HG02610 (cell line): ENCODE data around the gene RBM19.

Experiments
- ATAC-seq: cut with Tn5 transposase; IDR thresholded peaks from one replicate; pipeline ENCODE4 v1.9.1; 2021; ENCODE audit warnings: mild to moderate bottlenecking, moderate library complexity; ENCODE audit not compliant: unreplicated experiment

The RBM19 gene

DNA sequence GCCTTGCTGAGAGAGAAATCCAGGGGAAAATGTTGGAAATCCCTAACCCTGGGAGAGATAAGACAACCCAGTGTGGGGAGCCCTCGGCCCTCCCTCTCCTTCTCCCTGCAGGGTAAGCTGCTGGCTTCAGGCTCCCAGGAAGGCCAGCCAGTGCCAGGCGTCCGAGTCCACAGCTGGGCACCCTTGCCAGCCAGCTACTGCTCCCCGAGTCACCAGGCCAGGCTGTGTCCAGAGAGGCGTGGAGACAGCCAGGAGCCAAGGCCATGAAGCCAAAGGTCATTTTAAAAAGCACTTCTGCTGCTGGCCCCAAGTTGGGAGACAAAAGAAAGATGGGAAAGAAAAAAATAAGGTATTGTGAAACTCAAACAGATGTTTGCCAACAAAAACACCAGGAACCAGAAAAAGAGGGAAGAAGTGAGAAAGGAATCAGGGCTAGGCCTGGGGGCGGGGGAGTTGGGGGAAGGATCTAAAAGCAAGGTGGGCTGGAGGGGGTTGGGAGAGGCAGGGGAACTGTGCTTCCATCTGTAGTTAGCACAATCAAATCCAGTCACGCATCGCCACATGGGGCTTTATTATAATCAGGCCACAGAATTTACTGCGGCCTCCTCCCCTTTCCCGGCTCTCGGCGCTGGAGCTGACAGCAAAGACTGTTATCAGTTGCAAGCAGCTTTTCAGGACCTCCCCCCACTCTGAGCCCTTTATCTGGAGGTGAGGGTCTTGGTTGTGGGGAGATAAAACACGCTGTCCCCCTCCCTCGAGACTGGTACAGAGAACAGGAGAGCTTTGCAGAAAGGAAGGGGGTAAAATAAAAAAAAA, 33.5 kb downstream of the RBM19 start:
- ATAC-seq, result no peak

DNA sequence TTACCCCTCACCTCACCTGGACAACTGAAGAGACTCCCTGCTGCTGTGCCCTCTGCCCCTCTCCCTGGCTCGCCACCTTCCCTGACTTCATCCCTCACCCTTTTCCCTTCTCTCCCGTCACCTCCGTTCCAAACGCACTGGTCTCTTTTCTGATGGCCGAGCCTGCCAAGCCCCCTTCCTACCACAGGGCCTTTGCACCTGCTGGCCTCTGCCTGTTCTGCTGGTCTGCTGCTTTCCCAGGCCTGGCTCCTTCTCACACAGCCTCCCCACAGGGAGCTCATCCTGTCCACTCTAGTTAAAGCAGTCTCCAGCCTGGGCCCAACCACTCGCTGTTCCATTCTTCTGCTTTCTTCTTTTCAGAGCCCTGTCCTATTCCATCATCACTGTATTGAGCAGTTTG, 34.6 kb downstream of the RBM19 start:
- ATAC-seq, result no peak

DNA sequence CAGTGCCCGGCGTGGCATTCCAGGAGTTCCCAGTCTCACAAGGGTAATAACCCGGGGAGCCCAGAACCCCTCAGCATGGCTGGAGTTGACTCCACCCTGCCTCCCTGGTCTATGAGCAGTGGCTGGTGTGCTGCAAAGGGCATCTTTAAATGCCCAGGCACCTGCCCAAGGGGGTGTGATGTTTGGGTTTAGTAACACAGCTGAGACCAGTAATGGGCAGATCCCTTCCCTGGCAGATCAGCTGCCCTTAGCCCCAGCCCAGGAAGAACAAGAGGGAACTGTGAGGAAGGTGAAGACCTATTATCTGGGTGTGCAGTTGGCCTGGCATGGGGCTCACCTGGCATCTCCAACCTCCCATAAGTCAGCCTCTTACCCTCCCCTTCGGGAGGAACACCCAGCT, 35.9 kb downstream of the RBM19 start:
- ATAC-seq, result no peak

DNA sequence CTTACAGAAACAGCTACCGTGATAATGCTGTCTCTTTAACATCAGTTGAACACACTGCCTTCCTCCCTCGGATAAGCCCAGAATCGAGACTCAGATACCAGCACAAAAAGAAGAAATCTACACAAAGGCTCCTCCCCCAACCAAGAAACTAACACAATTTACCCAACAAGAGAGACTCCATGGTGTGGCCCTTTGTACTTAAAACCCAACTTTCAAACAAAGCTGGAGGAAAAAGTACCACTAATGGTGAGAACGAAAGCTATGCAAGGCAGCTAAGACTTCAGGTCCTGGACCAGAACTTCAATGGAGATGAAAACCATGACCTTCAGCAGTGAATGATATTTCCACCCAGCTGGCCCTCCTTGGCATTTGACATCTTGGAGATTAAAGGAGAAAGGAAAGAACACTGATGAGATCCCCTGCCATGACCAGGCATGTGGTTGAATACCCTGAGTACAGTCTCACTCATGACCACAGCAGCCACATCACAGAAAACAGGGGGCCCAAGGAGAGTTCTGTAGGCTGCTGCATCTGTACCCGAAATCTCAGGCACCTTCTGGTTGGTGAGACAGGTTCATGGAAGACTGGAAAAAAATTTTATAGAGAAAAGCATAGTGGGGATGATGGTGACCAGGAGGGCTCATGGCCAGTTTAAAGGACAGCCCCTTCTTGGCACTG, 36.7 kb downstream of the RBM19 start:
- ATAC-seq, result no peak

DNA sequence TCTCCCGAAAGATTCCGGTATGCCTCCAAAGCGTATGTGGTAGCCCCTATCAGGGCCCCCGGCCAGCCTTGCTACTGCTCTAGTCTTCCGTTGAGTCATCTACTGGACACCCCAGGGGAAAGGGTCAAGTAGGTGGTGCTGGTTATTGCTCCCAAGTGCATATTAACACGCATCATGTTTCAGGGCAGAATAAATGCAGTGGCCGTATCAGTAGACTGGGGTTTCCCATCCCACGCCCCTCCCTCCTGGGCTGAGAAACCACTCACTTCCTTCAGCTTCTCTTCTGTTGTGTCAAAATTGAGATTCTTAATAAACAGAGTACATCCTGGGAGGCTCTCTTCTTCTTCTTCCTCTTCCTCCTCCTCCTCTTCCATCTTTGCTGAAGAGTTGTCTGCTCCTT, 39.3 kb downstream of the RBM19 start:
- no peak for ATAC-seq

DNA sequence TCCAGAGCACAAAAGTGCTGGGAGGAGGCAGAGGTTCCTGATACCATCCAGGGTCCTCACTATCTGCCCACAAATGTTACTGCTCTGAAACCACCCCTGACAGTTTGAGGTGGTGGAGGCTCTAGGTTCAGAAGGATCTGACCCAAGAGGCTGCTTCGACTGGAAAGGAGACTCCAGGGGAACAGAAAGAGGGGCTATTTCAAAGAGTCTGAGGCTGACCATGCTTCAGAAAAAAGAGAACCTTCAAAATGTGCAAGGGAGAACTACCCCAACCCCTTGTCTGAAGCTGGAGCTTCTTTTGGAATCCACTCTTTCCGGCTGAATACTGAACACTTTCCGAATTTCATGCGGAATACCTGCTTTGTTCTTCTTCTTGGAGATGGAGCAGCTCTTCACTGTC, 41.8 kb downstream of the RBM19 start:
- ATAC-seq, result no peak

DNA sequence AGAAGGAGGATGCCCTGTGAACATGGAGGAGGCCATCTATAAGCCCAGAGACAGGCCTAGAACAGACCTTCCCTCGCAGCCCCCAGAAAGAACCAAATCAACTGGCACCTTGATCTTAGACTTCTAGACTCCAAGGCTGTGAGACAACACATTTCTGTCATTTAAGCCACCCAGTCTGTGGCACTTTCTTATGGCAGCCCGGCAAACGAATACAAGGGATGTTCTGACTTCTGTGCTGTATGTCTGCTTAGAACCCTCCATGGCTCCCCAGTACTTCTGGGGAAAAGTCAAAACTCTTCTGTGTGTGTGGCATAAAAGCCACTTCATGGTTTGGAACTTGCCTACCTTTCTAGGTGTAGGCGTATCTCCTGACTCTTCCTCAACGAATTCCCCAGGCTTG, 42.9 kb downstream of the RBM19 start:
- ATAC-seq, result no peak

DNA sequence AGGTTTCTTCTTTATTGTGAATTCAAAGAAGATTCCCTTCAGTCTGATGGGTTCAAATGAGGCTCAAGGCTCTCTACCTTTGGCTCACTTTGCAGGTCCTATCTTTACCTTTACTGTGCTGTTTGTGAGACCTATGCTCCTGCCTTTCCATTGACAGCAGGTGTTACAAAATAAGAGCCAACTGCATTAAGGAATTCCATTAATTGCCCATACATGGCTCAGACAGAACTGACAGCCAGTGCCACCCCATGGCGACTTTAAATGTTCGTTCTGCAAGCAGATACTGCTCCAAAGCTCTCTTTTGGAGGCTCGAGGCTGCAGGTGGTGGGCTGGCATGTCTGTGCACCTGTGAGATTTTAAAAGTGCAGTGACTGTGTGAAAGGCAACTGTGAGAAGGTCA, 44.7 kb downstream of the RBM19 start:
- no peak for ATAC-seq

DNA sequence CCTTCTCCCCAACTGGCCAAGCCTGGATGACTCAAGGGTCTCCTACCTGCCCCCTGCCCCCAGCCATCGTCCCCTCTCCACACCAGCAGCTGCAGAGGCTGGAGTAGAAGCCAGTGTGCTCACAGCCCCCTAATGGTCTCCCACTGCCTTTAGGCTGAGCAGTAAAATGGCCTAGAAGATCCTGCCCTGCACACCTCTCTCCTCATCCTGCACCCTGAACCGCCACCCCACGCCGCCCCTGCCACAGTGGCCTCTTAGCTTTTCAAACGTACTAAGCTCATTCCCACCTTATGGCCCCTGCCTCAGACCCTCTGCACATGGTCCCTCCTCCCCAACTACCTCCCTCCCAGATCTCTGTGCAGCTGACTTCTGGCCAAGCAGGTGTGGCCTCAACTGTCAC, 46.3 kb downstream of the RBM19 start:
- ATAC-seq, result no peak

DNA sequence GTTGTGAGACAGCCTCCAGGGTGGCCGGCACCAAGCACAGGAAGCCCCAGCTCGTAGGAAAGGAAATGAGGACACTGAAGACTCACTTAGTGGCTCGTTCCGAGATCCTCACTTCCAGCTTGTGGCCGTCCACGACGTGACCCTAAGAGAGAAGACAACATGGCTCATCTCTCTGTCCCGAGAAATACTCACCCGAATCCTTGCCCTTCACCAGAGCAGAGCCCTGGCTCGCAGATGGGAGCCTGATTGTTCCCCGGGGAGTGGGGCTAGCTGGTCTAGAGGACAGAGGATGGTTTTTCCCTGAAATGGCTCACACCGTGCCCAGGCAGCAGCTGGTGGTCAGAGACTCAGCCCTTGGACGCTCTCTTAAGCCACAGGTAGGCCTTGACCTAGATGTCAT, 47.8 kb downstream of the RBM19 start:
- ATAC-seq, result no peak

DNA sequence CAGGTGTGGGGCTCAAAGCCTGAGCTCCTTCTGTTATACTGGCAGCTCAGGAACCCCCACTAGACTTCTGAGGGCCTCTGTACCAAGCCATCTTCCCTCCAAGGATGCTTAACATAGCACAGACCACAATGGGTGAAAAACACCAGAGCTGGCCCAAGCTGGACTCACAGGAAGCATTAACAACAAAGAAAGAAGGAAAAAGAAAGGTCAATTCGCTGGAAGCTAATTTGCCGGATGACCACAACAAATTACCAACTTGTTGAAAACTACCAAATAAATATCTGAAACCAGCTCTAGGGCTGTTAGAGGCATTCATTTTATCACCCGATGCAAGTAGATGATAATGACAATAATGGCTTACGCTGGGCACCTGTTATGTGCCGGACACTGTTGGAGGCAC, 48.7 kb downstream of the RBM19 start:
- no peak for ATAC-seq

DNA sequence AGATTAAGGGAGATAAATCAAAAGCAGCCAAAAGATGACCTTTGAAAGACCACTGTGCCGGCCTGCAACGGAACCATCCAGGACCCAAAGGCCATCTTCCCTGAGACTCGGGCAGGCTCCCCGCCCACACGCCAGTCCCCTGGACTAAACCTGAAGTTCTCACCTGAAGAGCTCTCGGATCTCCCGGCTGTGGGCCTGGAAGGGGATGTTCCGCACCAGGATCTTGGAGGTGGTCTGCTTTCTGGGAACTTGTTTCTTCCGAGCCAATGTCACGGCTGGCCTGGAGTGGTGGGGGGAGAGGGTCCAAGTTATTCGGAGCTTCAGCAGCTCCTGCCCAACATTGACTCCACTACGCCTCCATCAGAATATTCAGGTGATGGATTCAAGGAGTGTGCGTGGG, 51.3 kb downstream of the RBM19 start:
- no peak for ATAC-seq

DNA sequence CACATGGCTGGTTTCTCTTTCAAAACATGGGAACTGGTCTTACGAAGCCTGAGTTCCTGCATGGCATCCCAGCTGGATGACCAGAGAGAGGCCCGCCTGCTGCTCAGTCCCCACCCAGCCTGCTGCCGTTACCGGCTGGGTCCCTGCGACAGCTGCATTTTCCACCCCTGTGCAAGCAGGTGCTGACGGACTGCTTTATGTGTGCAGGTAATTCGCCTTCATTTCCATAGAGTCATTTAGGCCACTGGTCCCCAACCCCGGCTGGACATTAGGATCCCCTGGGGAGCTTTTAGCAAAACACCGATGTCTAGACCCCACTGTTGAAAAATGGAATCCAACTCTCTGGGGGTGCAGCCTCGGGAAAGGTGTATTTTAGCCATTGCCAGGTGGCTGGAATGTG, 51.9 kb downstream of the RBM19 start:
- ATAC-seq, result no peak

DNA sequence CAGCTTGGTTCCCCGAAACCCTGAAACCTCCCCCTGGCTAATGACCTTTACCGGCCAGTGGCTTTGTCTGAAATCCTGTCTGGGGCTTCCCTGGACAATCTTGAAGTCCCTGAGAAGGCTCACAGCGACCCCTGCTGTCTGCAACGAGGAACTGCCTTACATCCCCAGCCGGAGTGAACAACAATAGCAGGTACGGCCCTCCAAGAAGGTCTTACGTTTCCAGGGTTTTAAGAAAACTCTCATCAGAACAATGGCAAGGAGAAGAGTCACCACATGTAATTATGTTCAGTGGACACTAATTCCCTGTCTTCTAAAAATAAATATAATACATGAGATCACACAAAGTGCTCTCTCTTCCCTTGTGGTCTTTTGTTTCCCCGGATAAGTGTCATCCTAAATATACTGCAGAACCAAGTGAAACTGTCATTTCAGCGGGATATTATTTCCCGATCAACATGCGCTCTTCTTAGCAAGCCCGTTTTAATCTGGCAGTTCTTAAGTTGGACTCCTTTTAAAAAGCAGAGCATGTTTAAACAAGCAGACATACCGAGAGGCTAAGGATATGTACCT, 53.3 kb downstream of the RBM19 start:
- no peak for ATAC-seq

DNA sequence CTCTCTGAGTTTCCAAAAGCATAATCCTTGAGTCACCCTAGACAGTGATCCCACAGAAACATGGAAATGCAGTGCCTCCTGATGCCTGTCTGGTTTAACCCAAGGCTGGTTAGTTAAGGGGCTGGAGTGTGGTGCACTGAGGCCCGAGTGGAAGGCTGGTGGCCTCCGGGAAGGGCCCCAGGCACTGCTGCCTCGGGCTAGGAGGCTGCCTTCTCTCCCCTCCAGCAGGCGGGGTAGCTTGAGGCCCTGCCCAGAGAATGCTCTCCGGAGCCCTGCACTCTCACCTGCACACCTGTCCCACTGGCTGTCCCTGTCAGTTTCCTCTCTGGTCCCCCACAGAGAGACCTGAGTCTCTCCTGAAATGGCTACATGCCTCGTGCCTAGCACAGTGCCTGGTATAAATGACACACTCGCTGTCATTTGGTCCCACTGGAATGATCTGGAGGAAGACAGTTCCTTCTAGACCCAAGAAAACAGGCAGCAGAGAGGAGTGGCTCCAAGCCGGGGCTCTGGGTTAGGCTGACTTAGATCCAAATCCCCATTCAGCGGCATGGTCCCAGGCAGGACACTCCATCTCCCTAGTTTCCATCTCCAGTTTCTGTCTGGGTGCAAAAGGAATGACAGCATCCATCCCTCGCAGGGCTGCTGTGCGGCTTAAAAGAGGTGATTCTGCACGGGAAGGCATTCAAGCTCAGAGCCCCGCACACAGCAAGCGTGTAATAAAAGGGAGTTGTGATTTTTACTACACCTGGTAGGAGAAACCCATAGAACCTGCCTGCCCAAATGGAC, 54.0 kb downstream of the RBM19 start:
- no peak for ATAC-seq

DNA sequence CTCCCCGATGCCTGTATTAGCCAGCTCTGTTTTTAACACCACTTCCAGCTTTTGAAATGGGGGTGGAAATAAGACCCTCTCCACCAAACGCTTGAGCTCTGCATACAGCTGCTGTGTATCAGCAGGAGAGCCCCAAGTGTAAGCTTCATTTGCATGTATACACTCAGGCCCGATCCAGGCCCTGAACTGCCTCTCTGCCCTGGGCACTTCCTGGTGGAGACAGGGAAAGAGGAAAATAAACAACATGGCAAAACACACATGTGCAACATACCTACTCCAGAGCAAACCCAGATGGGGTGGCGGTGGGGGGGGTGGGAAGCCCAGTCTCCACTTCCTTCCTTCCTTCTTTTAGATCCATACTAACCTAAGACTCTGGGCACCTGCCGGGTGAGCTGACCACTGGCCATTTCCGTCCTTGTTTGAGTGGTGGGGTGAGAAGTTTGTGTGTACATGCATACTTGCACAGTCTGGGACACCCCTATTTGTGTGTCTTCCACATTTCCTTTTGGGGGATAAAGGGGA, 55.3 kb downstream of the RBM19 start:
- ATAC-seq, result no peak

DNA sequence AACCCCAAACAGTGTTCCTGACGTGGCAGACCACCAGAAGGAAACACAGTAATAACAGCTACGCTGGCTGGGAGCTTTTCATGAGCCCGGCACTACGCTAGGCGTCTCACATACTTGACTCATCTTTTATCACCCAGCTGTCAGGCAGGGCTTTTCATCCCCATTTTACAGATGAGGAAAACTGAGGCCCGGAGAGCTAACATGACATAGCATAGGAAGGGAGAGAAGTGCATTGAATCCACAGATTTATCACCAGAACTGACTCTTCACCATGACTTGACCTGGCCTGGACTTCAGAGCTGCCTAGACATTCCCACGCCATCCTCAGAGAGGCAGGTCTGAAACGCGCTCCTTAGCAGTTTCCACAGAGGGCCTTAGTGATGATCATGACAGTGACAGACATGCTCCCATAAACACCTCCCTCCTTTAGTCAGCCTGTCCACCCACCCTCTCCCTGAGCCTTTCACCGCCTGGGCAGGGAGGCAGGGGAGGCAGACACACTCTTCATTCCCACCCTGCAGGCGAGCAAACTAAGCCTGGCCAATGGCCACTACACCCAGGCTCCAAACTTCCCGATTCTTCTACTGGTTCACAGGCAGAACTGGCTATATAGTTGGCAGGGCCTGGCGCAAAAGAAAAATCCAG, 56.2 kb downstream of the RBM19 start:
- ATAC-seq, result no peak

DNA sequence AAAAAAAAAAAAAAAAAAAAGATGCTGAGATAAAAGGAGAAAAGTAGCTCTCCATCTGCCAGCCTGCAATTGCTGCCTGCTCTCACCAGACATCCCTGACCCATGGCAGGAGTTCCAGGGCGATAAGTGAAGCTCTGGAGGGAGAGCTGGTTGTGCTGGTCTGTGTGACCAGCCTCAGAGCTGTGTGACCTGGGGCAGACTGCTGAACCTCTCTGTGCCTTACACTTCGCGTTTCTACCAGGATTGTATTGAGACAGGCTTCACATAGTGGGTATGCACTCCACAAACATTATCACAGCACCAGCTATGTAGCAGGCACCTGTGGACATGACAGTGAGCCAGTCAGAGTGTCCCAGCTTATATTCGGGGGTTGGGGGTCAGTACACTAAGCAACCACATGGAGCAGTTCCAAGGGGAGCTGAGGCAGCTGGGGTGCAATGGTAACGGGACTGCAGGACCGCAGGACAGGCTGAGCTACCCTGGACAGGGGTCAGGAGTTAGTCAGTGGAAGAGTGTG, 57.5 kb downstream of the RBM19 start:
- ATAC-seq, result no peak

DNA sequence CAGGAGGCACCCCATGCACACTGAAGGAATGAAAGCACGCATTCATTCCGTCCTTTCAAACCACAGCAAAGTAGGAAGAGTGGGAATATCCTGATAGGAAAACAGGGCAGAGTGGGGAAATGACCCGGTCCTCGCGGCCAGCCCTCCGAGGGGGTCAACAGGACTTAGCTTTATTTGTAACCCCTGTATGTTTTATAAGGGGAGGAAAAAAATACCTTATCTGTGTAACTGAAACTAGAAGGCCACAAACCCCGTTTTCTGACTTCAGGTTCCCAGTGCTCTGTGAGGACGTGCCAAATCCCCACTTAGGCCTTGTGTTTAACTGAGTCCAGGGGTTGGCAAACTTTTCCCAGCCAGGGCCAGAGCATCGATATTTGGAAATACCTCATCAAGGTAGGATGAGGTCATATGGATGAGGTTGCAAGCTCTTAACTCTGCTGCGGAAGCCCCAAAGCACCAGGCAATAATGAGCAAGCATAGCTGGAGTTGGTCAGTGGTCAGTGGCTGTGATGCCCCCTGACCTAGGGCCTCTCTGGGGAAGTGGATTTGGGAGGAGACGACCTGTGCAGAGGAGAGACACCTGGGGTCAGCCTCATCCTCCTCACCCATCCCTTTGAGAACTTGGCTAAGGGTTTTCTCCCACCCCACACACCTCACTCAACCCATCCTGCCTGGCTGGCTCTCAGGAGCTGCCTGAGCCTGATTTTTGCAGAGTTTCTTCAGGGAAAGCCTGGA, 58.5 kb downstream of the RBM19 start:
- no peak for ATAC-seq
